ENCODE data around the gene CCNH.

GRCh38 chr5:87347272-87347671, 65.5 kb downstream of the CCNH start:
- TF ChIP-seq CTCF (IDR thresholded peaks at IDR 0.05; ENCODE audit: low read depth, low read length) (no peak), EZH2phosphoT487 (IDR thresholded peaks at IDR 0.05; ENCODE audit: low read depth) (no peak)
